Renal pelvis (tissue), 4 donors: Measurements from ENCODE around the gene PARP1. TPM values are rescaled to one million over a fixed set of nuclear protein-coding genes. Genes with fewer than 3 reads are reported as not detected.
"Not testable (repeated sequence)": the region's sequence is repeated elsewhere in the genome, so short reads cannot be mapped to it uniquely, and the experiment has no call there.

Experiments
- DNase-seq: peaks from one replicate; pipeline ENCODE4 v3.0.0-alpha.2; 2013
- polyA plus RNA-seq, 3 donors: library from polyadenylated mRNA; unstranded; fragments of 120-200 nt; gene quantifications; one replicate each; pipeline ENCODE4 v1.2.1, GENCODE V29; 2013; ENCODE audit not compliant: insufficient read length in 3 of 3

The PARP1 gene
- polyA plus RNA-seq, 3 donors, result 119 to 139 (median 127) TPM

GRCh38 chr1:226355669-226356551, 52.0 kb downstream of the PARP1 start:
- no peak for DNase-seq

DNA sequence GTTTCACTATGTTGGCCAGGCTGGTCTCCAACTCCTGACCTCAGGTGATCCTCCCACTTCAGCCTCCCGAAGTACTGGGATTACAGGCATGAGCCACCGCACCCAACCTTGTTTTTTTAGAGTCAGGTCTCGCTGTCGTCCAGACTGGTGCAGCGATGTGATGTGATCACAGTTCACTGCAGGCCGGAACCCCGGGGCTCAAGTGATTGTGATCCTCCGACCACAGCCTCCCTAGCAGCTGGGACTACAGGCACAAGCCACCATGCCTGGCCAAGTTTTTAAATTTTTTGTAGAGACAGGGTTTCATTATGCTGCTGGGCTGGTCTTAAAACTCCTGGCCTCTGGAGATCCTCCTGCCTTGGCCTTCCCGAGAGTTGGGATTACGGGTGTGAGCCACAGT, 52.9 kb downstream of the PARP1 start:
- DNase-seq, result no peak

- DNase-seq, result no peak
Measured at GRCh38 chr1:226353698-226354525, 54.0 kb downstream of the PARP1 start.

DNA sequence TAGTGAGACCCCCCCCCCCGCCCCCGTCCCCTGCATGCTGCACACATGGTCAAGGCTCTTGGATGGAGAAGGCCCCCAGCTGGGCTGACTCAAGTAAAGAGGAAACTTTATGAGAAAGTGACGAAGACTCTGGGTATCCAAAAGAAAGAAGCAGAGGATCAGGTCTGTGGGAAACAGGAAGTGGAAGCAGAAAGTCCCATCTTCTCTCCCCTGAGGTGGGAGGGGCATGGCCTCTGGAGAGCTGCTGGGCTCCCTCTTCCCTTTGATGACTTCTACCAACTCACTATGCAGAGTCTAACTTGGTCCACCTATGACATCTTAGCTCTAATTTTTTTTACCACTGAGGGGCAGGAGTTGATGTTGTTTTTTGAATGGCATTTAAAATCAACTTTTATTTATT, 56.2 kb downstream of the PARP1 start:
- DNase-seq, result no peak

- DNase-seq, result no peak
Measured at GRCh38 chr1:226350519-226350865, 57.4 kb downstream of the PARP1 start.

DNA sequence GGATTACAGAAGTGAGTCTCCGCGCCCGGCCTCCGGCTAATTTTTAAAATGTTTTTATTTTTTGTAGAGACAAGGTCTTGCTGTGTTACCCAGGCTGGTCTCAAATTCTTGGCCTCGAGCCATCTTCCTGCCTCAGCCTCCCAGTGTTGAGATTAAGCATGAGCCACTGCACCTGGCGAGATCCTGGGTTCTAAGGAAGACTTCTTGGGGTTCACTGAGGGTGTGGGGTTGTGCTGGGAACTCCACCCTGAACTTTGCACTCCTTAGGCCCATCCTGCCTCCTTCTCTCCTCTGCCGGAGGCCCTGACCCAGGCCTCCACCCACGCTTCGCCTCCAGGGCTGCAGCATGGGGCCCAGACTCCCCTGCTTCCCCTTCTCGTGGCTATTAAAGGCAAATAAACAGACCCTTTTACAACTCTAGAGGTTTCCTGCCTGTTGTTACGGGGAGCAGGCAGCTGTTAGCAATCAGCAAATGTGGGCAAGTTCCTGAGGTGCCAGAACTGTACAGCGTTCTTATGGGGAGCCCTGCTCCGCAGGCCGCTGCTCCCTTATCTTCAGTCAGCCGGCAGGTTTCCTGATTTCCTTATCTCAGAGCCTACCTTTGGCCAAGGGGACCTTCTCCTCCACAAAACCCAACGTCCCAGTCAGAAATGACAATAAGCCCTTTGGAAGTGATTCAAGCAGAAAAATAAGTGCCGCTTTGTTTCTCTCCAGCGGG, 57.9 kb downstream of the PARP1 start:
- no peak for DNase-seq

DNA sequence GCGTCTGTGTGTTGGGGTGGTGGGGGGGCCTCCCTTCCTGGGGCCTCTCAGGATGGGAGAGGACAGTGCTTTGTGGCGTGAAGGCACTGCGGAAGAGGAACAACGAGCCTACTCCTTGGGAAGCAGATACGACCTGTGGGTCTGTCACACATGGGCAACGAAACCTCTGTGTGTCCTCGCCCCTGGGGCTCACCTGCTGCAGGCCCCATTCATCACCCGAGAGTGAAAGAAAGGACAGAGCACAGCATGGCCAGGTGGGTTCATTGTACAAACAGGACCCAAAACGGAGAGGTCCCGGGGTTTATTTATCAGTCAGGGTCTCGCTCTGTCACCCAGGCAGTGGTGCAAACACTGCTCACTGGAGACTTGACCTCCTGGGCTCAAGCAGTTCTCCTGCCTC, 58.8 kb downstream of the PARP1 start:
- no peak for DNase-seq

- no peak for DNase-seq
Measured at GRCh38 chr1:226344441-226345259, 63.2 kb downstream of the PARP1 start.

DNA sequence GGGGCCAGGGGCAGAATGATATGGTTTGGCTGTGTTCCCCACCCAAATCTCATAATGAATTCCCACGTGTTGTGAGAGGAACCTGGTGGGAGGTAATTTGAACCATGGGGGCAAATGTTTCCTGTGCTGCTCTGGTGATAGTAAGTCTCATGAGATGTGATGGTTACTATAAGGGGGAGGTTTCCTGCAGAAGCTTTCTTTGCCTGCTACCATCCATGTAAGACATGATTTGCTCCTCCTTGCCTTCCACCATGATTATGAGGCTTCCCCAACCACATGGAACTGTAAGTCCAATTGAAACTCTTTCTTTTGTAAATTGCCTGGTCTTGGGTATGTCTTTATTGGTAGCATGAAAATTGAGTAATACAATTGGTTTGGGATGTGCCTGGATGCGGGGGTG, 65.2 kb downstream of the PARP1 start:
- no peak for DNase-seq

DNA sequence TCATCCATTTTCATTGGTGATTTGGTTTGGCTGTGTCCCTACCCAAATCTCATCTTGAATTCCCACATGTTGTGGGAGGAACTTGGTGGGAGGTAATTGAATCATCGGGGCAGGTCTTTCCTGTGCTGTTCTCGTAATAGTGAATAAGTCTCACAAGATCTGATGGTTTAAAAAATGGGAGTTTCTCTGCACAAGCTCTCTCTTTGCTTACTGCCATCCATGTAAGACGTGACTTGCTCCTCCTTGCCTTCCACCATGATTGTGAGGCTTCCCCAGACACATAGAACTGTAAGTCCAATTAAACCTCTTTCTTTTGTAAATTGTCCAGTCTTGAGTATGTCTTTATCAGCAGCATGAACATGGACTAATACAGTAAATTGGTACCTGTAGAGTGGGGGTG, 67.8 kb downstream of the PARP1 start:
- DNase-seq, result not testable (repeated sequence)

GRCh38 chr1:226337276-226337875, 70.5 kb downstream of the PARP1 start:
- no peak for DNase-seq

- DNase-seq, result no peak
Measured at GRCh38 chr1:226335661-226336060, 72.2 kb downstream of the PARP1 start.

DNA sequence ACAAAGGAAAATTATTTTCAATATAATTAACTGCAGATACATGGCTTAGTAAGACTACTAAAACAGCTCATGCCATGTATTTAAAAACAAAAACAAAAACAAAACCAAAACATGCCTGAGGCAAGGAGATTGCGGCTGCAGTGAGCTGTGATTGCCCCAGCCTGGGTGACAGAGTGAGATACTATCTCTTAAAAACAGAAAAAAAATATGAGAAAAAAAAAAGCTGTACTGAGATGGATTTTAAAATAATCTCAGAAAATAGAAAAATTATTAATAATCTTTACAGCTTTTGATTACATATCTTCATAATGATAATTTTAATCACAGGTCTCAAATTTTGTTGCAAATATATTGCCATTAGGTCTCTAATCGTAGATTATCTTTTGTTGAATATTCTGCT, 74.9 kb downstream of the PARP1 start:
- DNase-seq, result no peak

DNA sequence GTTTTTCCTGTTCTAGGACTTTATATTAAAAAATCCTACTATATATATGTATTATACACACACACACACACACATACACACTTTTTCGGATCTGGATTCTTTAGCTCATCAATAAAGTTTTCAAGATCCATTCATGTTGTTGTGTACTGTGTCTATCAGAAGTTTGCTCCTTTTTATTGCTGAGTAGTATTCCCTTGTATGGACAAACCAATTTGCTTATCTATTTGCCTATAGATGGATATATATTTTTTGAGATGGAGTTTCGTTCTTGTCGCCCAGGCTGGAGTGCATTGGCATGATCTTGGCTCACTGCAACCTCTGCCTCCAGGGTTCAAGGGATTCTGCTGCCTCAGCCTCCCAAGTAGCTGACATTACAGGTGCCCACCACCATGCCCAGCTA, 78.7 kb downstream of the PARP1 start:
- DNase-seq, result no peak

DNA sequence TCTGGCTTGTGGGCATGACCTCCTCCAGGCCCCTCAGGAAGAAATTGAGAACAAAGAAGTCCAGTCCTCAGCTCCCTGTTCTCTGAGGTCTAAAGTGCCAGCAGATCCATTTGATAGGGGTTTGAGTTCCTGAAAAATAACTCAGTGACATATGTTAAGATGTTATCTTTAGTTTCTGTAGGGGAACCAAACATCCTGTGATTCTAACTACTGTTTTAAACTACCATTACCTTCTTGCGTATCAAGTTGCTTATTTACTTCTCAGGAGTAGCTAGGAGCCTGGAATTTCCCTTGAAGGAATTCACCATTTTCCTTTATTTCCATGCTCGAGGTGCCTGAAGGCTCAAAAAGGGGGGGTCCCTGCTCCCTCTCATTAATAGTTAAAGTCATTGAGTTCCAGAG, 80.1 kb downstream of the PARP1 start:
- DNase-seq, result no peak

- no peak for DNase-seq
Measured at GRCh38 chr1:226325178-226325577, 82.7 kb downstream of the PARP1 start.

DNA sequence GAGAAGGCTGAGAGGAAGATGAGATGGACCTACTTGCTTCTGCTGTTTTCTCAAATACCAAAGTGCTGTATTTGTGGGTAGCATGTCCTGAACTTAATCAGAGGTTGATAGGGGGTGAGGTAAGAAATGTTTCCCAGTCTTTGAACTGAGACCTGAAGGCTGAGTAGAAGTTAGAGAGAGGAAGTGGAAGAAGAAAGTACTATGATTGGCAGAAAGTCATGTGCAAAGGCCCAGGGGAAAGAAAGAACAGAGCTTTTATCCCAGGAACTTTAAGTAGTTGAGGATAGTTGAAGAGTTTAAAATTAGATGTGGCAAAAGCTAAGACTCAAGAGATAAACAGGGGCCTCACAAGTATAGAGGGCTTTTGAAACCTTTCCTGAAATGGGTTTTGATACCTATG, 83.4 kb downstream of the PARP1 start:
- no peak for DNase-seq

- DNase-seq, result no peak
Measured at GRCh38 chr1:226322986-226323385, 84.9 kb downstream of the PARP1 start.

DNA sequence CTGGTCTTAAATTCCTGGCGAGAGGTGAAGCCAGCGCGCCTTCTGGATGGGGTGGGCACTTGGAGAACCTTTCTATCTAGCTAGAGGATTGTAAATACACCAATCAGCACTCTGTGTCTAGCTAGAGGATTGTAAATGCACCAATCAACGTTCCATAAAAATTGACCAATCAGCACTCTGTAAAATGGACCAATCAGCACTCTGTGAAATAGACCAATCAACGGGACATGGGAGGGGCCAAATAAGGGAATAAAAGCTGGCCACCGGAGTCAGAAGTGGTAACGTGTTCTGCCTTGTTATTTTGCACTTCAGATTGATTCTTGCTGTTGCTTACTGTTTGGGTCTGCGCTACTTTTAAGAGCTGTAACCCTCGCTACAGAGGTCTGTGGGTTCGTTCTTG, 87.0 kb downstream of the PARP1 start:
- DNase-seq, result no peak

- DNase-seq, result no peak
Measured at GRCh38 chr1:226318471-226318870, 89.4 kb downstream of the PARP1 start.

DNA sequence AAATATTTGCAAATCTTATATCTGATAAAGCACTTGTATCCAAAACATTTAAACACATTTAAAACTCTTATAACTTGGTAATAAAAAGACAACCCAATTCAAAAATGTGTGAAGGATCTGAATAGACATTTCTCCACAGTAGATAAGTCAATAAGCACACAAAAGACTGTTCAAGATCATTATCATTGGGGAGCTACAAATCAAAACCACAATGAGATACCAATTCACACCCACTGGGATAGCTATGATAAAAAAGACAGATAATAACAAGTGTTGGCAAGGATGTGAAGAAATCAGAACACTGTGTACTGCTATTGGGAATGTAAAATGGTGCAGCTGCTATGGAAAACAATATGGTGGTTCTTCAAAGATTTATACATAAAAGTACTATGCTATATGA, 93.8 kb downstream of the PARP1 start:
- DNase-seq, result no peak
